ENCODE measurements around the gene DCDC2. TPM values are rescaled to one million over a fixed set of nuclear protein-coding genes. Genes with fewer than 3 reads are reported as not detected.
A peak's percentile ranks its signal among the peaks of the same experiment; 100 is the strongest.
"Not testable (repeated sequence)": the region's sequence is repeated elsewhere in the genome, so short reads cannot be mapped to it uniquely, and the experiment has no call there.

The DCDC2 gene
- total RNA-seq (2014; rRNA removed; shearing (Covaris generic); ENCODE audit: low replicate concordance) = not detected in 2 replicates

DNA sequence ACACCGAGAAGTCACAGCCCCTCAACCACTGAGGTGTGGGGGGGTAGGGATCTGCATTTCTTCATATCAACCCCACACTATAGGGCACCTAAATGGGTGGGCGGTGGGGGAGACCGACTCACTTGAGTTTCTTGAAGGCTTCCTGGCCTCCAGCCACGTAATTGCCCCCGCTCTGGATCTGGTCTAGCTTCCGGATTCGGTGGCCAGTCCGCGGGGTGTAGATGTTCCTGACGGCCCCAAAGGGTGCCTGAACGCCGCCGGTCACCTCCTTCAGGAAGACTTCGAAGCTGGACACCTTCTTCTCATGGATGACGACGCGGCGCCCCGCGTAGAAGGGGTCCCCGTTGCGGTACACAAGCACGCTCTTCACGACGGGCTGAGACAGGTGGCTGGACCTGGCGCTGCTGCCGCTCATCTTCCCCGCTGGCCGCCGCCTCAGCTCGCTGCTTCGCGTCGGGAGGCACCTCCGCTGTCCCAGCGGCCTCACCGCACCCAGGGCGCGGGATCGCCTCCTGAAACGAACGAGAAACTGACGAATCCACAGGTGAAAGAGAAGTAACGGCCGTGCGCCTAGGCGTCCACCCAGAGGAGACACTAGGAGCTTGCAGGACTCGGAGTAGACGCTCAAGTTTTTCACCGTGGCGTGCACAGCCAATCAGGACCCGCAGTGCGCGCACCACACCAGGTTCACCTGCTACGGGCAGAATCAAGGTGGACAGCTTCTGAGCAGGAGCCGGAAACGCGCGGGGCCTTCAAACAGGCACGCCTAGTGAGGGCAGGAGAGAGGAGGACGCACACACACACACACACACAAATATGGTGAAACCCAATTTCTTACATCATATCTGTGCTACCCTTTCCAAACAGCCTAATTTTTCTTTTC, at the start of gene DCDC2:
DCDC2 (minus strand) TSS at position 724 of the 883 bp plus-strand sequence; CDS start at position 415, 309 bp downstream.
- peak; percentile 1 for DNase-seq
- Histone ChIP-seq H3K4me3 (no peak within 1 kb of the TSS), H3K9me3 (no peaks in the 10 kb centered on the region), H3K36me3 (no peaks in the 10 kb centered on the region), H3K27me3 (peaks cover 2% of the 10 kb centered on the region)

DNA sequence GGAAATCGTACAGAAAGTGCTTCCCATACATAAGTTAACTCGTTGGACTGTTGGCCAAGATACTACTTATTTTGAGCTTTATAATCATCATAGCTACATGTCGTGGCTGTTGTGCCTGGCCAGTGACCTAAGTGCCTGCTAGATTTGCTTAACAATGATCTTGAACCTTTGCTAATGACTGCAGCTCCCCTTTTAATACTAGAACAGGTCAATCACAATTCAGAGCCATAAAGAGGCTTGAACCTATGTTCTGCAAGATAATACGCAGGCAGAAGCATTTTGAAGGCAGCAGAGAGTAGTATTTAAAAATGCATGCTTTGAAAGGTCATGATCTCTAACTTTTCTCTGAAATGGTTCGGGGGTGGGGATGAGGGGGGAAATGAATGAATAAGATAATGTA, 47.4 kb upstream of the DCDC2 start:
- no peak overlapping the region for H3K4me3 ChIP-seq
- H3K9me3 ChIP-seq = no peaks in the 10 kb centered on the region
- peaks cover 21% of the 10 kb centered on the region for H3K36me3 ChIP-seq
- H3K27me3 ChIP-seq = no peaks in the 10 kb centered on the region
- DNase-seq = no peak

- peak overlapping the region; percentile 73 for H3K4me3 ChIP-seq
- peaks cover 9% of the 10 kb centered on the region; the same call in 1 of the 2 replicates for H3K36me3 ChIP-seq
- H3K27me3 ChIP-seq = no peaks in the 10 kb centered on the region
- H3K9me3 ChIP-seq = no peaks in the 10 kb centered on the region
- DNase-seq = no peak
Observed at GRCh38 chr6:24403501-24403824, 45.6 kb upstream of the DCDC2 start.

GRCh38 chr6:24402697-24403500, 45.0 kb upstream of the DCDC2 start, which contains the start of gene MRS2:
MRS2 (plus strand) TSS chr6:24402936; CDS start chr6:24403047, 111 bp downstream.
- H3K4me3 ChIP-seq = peak within 1 kb of the TSS; percentile 73
- H3K27me3 ChIP-seq = no peaks in the 10 kb centered on the region
- peak; percentile 68 for DNase-seq
- peaks cover 6% of the 10 kb centered on the region; the same call in 1 of the 2 replicates for H3K36me3 ChIP-seq
- no peaks in the 10 kb centered on the region for H3K9me3 ChIP-seq

- Histone ChIP-seq H3K4me3 (no peak overlapping the region), H3K9me3 (no peaks in the 10 kb centered on the region), H3K27me3 (no peaks in the 10 kb centered on the region), H3K36me3 (peaks cover 6% of the 10 kb centered on the region; the same call in 1 of the 2 replicates)
- DNase-seq = no peak
Observed at GRCh38 chr6:24401458-24401857, 43.6 kb upstream of the DCDC2 start.

- not testable (repeated sequence) for H3K36me3 ChIP-seq, H3K9me3 ChIP-seq, H3K27me3 ChIP-seq, H3K4me3 ChIP-seq, DNase-seq
Observed at GRCh38 chr6:24400045-24401039, 42.5 kb upstream of the DCDC2 start.

DNA sequence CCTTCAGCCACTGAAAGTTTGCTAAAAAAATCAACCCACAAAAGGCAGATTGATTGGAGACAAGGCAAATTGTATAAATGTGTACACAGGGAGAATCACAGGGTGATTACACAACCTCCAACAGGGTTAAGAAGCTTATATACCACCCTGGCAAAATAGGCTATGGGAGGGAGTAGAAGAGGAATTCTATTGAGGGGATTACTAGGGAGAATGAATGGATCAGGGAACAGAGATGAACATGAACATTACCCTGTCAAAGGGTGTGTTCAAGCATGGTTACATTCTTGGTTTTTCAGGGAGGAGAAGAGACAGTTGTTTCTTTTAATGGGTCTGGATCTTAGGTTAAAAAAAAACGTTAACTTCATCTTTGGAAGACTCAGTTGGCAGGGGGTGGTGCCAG, 39.8 kb upstream of the DCDC2 start:
- H3K36me3 ChIP-seq = no peaks in the 10 kb centered on the region
- no peak for DNase-seq
- H3K4me3 ChIP-seq = no peak overlapping the region
- H3K9me3 ChIP-seq = no peaks in the 10 kb centered on the region
- H3K27me3 ChIP-seq = no peaks in the 10 kb centered on the region

DNA sequence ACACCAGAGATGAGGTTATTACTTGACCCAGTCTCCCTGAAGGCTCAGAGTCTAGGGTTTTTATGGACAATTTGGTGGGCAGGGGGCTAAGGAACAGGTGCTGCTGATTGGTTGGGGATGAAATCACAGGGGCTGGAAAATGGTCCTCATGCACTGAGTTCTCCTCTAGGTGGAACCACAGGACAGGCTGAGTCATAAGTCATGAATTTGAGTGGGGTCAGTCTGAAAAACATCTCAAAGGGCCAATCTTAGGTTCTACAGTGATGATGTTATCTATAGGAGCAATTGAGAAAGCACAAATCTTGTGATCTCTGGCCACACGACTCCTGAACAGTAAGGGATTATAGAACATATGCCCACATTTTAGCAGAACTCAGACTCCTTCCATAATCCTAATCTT, 39.0 kb upstream of the DCDC2 start:
- no peaks in the 10 kb centered on the region for H3K9me3 ChIP-seq
- DNase-seq = no peak
- no peak overlapping the region for H3K4me3 ChIP-seq
- no peaks in the 10 kb centered on the region for H3K36me3 ChIP-seq
- H3K27me3 ChIP-seq = no peaks in the 10 kb centered on the region

DNA sequence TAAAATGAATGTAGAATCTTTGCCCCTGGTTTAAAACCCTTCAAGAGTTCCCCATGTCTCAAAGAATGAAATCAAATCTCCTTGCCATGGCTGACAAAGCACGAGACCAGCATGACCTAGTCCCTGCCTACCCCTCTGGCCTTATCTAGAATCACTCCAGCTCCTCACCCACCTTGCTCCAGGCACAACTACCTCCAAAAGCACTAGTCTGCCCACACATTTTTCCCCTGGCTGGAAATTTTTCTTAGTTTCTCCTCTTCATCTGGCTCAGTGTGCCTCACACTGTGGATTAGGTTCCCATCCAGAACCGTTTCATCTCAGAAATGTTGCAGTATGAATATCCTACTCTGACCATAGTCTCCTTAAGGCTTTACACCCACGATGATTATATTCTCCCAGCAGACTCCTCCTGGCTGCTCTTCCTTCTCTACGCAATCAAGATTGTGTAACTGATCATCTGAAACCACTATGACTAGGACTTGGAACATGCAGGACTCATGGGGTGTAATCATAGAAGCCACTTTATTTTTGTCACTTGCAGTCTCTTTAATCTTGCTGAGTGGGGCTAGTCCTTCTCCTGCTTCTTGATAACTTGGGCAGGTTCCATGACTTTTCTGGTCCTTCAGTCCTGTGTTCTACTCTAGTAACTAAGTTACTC, 37.0 kb upstream of the DCDC2 start:
- no peaks in the 10 kb centered on the region for H3K9me3 ChIP-seq
- no peaks in the 10 kb centered on the region for H3K27me3 ChIP-seq
- H3K36me3 ChIP-seq = no peaks in the 10 kb centered on the region
- peak; percentile 3 for DNase-seq
- no peak overlapping the region for H3K4me3 ChIP-seq

DNA sequence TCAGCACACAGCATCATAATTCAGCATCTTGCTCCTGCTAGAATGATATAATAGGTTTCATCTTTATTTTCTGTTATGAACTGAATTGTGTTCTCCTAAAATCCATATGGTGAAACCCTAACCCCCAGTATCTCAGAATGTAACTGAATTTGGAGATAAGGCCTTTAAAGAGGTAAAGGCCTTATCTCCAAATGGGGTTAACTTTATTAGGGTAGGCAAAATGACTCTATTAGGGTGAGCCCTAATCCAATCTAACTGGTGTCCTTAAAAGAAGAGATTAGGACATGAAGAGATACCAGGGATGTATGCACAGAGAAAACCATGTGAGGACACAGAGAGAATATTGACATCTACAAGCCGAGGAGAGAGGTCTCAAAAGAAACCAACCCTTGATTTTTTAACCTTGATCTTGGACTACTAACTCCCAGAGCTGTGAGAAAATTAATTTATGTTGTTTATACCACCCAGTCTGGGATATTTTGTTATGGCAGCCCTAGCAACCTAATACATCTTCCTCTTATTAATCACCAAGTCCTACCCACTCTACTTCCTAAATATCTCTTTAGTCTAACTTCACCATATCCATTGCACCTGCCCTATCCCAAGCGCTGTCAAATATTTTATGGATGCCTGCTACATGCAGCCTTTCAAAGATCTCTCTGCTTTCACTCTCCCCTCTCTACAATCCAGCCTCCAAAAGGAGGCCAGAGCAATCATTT, 36.4 kb upstream of the DCDC2 start:
- DNase-seq = no peak
- H3K4me3 ChIP-seq = no peak overlapping the region
- H3K36me3 ChIP-seq = no peaks in the 10 kb centered on the region
- H3K9me3 ChIP-seq = no peaks in the 10 kb centered on the region
- no peaks in the 10 kb centered on the region for H3K27me3 ChIP-seq

GRCh38 chr6:24391756-24392405, 34.0 kb upstream of the DCDC2 start:
- H3K4me3 ChIP-seq = no peak overlapping the region
- H3K36me3 ChIP-seq = no peaks in the 10 kb centered on the region
- no peaks in the 10 kb centered on the region for H3K27me3 ChIP-seq
- H3K9me3 ChIP-seq = no peaks in the 10 kb centered on the region
- DNase-seq = no peak

DNA sequence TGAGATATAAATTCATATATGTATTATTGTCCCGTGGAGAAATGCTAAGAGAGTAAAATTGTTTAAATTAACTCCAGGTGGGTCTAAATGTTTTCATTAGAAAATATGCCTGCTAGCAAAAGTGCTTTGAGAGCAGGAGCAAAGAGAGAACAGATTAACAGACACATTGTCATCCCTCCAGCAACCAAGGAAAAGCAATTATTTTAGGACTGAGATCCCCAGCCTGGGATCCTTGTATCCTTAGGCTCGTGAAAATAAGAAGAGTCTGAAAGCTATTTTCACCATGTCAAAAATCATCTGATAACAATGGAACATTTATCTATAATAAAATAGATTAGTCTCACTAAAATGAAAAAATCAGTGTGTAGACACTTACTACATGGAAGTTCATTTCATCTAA, 33.3 kb upstream of the DCDC2 start:
- DNase-seq = no peak
- Histone ChIP-seq H3K36me3 (no peaks in the 10 kb centered on the region), H3K4me3 (no peak overlapping the region), H3K9me3 (no peaks in the 10 kb centered on the region), H3K27me3 (no peaks in the 10 kb centered on the region)

- no peak overlapping the region for H3K4me3 ChIP-seq
Observed at GRCh38 chr6:24387818-24388217, 30.0 kb upstream of the DCDC2 start.

DNA sequence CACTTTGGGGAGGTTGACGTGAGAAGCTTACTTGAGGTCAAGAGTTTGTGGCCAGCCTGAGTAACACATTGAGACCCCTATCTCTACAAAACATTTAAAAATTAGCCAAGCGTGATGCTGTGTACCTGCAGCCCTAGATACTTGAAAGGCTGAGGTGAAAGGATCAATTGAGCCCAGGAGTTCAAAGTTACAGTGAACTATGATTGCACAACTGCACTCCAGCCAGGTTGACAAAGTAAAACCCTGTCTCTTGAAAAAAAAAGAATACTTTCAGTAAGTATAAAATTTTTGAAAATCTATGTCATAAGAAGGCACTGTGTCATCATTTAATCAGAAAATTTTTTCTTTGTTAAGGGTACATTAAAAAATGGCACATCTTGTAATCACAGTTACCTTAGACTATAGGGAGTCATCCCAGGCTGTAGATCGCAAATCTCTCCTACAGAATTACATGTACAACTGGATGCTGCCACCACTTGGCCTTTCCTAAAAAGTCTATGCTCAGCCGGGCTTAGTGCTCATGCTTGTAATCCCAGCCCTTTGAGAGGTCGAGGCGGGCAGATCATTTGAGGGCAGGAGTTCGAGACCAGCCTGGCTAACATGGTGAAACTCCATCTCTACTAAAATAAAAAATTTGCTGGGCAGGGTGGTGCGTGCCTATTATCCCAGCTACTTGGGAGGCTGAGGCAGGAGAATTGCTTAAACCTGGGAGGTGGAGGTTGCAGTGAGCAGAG, 27.8 kb upstream of the DCDC2 start:
- H3K36me3 ChIP-seq = no peaks in the 10 kb centered on the region
- H3K4me3 ChIP-seq = no peak overlapping the region
- no peaks in the 10 kb centered on the region for H3K27me3 ChIP-seq
- DNase-seq = no peak
- H3K9me3 ChIP-seq = no peaks in the 10 kb centered on the region

More at GRCh38 chr6:24387818-24388217, 30.0 kb upstream of the DCDC2 start:
- no peaks in the 10 kb centered on the region for H3K9me3 ChIP-seq
- H3K36me3 ChIP-seq = no peaks in the 10 kb centered on the region
- DNase-seq = no peak
- H3K27me3 ChIP-seq = no peaks in the 10 kb centered on the region
